Gastrocnemius medialis (tissue), 4 donors: ENCODE data around the gene DCT. TPM values are rescaled to one million over a fixed set of nuclear protein-coding genes. Genes with fewer than 3 reads are reported as not detected.

Experiments
- total RNA-seq, 4 donors: library from RNA; depleted of rRNA; stranded (reverse); fragments of >200 nt; gene quantifications; one replicate each; pipeline versions ENCODE4 v1.1.0 to v1.2.3, GENCODE V29; 2016

DCT gene
- total RNA-seq, 4 donors from 2014 or later = 0.10 to 0.71 (median 0.16) TPM; not detected in 1

Other genes with a start within 250 kb of the DCT start
- 1 to 10 TPM; 2.9 to 6.0 (median 4.0) TPM for gene TGDS, start 116.5 kb upstream of the DCT start, total RNA-seq
- gene GPR180, start 122.2 kb upstream of the DCT start, total RNA-seq = 1 to 10 TPM; 3.2 to 4.8 (median 4.1) TPM
- not detected for gene SOX21, start 232.9 kb upstream of the DCT start, total RNA-seq